HG03045 (cell line): Measurements from ENCODE around the gene USP34.

Experiments
- ATAC-seq: cut with Tn5 transposase; IDR thresholded peaks from one replicate; pipeline ENCODE4 v1.9.1; 2021; ENCODE audit warnings: mild to moderate bottlenecking, moderate library complexity; ENCODE audit not compliant: unreplicated experiment

USP34 gene

DNA sequence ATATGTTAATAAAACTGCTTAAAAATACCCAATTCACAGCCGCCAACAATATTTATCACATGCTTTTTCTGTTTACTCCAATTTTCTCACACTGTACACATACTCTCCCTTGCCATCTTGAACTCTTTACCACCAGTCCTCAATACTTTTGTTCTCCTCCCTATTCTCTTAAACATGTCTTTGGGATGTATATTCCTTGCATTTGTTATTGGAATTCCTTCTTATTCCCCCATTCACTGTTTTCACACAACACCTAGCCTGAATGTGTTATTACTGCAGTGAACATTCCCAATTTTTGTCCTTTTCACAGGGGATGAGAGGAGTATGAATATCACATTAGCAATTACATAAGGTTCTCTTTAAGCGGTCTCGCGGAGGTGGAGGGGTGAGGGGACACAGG lies 94.7 kb downstream of the USP34 start:
- no peak for ATAC-seq

DNA sequence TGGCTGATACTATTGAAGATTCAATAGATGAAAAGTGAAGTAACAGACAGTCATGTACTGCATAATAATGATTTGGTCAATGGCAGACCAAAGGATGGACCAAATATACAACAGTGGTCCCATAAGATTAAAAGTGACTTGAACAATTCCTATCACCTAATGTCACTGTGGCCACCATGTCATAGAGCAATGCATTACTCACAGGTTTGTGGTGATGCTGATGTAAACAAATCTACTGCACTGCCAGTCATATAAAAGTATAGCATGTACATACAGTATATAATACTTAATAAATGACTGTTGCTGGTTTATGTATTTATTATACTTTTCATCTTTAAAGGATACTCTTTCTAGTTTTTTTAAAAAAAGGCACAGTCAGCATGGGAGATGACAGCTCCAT lies 99.9 kb downstream of the USP34 start:
- ATAC-seq = no peak

DNA sequence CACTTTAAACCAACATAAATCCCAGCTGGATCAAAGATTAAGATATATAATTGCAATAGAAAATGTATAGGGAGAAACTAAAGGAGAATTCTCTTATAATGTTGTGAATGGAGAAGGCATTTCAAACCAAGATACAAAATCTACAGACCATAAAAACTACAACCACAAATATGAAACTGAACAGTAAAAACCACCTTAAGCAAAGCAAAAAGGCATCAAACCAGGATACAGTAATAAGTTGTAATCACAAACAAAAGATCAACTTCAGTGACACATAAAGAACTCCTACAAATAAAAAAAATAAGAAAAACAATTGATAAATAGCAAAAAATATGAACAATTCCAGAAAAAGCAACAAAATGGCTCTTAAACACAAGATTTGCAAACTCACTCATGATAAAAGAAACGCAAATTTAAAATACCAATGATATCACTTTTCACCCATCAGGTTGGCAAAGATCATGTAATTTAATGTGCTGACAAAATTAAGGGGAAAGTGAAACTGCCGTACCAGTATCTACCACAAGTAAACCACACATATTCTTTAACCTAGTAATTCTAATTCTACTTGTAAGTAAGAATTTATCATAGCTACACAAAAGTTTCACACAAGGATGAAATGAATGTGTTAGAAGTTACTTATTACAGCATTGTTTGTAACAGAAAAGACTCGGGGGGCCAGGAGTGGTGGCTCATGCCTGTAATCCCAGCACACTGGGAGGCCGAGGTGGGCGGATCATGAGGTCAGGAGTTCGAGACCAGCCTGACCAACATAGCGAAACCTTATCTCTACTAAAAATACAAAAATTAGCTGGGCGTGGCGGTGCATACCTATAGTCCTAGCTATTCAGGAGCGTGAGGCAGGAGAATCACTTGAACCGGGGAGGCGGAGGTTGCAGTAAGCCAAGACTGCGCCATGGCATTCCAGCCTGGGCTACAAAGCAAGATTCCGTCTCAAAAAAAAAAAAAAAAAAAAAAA lies 101.9 kb downstream of the USP34 start:
- no peak for ATAC-seq

DNA sequence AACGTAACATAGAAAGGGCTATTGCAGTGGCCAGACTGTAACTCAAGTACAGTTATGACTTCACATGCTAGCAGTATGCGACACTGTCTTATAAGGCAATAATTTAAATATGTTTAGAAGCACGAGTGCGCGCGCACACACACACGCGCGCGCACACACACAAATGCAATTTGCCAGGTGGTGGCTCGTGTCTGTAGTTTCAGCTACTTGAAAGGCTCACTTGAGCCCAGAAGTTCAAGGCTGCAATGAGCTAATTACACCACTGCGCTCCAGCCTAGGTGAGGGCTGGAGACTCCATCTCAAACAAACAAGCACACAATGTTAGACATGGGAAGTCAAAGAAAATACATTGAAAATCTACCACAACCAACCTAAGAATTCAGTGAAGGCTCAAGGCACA lies 103.7 kb downstream of the USP34 start:
- ATAC-seq = no peak

DNA sequence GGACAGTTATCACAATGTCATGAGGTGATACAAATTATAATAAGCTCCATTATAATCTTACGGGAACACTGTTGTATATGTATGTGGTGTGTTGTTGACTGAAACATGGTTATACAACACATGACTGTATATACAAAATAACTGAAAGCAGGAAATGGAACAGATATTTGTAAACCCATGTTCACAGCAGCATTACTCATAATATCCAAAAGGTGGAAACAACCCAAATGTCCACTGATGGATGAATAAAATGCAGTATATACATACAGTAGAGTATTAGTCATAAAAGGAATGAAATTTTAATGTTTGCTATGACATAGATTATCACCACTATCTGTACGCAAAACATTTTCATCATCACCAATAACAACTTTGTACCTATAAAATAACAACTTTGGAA lies 107.3 kb downstream of the USP34 start:
- ATAC-seq = no peak

DNA sequence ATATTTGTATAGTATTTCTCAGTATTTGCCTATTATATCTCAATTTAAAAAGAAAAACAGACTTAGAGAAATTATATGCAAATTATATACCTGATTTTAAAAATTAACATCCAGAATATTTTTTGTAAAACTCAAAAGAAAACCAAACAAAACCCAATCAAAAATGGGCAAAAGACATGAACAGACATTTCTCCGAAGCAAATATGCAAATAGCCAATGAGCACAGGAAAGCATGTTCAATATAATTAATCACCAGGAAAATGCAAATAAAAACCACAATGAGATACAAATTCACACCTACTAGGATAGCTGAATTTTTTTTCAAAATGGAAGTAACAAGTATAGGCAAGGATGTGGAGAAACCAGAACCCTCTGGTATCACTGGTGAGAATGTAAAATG lies 108.0 kb downstream of the USP34 start:
- ATAC-seq = no peak

DNA sequence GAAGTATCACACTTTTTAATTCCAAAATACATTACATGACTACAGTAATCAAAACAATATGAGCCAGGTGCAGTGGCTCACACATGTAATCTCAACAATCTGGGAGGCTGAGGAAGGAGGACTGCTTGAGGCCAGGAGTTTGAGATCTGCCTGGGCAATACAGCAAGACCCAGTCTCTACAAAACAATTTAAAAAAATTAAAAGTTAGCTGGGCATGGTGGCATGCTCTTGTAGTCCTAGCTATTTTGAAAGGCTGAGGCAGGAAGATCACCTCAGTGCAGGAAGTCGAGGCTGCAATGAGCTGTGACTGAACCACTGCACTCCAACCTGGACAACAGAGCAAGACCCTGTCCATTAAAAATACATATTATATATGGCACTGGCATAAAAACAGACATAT lies 109.8 kb downstream of the USP34 start:
- no peak for ATAC-seq

DNA sequence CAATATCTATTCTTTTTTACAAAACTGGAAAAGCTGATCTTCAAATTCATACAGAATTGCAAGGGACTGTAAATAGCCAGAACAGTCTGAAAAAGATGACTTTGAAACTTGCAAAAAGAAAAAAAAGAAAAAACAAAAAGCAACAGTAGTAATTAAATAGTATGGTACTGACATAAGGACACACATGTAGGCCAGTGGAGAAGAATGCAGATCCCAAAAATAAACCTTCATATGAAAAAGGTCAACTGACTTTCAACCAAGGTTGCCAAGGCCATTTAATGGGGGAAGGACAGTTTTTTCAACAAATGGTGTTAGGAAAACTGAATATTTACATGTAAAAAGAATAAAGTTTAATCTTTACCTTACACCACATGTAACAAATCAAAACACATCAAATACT lies 111.8 kb downstream of the USP34 start:
- no peak for ATAC-seq

DNA sequence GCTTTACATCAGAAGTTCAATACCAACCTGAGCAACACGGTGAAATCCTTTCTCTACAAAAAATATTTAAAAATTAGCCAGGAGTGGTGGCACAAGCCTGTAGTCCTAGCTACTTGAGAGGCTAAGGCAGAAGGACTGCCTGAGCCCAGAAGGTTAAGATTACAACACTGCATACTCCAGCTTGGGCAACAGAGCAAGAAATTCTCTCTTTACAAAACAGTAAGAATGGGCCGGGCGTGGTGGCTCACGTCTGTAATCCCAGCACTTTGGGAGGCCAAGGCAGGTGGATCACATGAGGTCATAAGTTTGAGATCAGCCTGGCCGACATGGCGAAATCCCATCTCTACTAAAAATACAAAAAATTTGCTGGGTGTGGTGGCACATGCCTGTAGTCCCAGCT lies 113.2 kb downstream of the USP34 start:
- no peak for ATAC-seq

DNA sequence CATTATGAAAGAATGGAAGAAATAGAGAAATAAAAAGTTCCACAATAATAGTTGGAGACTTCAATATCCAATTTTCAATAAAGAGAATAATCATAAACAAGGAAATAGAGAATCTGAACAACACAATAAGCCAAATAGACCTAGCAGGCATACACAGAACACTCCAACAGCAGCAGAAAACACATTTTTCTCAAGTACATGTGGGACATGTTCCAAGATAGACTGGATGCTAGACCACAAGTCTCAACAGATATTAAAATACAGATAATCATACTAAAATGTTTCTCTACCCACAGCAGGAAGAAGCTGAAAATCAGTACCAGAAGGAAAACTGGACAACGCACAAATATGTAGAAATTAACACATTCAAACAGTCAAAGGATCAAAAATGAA lies 113.9 kb downstream of the USP34 start:
- no peak for ATAC-seq

DNA sequence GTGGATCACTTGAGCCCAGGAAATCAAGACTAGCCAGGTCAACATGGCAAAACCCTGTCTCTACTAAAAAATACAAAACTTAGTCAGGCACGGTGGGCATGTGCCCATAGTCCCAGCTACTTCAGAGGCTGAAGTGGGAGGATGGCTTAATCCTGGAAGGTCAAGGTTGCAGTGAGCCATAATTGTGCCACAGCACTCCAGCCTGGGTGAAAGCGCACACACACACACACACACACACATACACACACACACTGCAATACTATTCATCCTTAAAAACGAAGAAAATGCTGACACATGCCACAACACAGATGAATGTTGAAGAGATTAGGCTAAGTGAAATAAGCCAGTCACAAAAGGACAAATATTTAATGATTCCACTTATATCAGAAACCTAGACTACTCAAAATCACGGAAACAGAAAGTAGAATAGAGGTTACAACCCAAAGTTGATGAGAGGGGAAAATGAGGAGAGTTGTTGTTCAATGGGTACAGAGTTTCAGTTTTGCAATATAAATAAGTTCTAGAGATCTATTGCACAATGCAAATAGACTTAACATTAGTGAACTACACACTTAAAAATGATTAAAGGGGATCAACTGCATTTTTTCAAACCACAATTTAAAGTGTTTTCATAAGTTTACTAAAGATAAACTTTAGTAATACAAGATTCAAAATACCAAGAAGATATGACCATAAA lies 114.5 kb downstream of the USP34 start:
- no peak for ATAC-seq

DNA sequence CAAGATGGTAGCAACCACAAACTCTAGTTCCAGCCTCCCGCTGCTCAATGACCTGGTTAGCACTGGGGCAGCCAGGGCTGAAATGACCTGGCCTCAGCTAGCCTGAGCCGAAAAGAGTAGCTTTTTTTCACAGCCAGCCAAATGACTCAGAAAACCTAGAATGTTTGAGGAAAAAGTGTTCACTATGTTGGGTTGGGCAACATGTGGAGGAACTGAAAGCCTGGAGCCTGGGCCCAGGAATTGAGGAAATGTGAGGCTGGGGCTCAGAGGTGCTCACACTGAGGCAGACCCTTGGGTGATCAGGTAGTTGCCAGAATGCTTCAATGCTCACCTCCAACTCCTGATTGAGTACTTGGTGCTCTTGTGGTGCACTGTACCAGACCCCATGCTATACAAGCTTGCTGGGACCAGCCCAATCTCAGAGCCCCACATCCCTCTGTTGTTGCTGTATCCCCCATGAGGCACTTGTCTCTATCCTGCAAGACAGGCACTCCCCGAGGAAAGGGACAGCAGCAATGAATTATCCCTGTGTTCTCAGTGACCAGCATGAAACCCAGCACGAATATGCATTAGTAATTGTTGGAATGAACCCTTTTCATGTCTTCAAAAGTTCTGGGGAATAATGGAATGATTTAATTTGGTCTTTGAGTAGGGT lies 116.2 kb downstream of the USP34 start:
- ATAC-seq = no peak

DNA sequence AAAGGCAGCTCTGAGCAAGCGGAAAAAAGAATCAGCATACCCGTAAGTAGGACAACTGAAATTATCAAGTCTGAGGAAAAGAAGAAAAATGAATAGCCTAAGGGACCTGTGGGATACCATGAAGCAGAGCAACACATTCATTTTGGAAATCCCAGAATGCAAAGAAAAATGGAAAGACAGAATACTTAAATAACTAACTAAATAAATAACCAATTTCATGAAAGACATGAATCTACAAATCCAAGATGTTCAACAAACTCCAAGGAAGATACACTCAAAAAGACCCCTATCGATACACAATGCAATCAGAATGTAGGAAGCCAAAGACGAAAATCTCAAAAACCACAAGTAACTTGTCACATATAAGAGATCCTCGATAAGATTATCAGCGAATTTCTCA lies 117.0 kb downstream of the USP34 start:
- no peak for ATAC-seq

DNA sequence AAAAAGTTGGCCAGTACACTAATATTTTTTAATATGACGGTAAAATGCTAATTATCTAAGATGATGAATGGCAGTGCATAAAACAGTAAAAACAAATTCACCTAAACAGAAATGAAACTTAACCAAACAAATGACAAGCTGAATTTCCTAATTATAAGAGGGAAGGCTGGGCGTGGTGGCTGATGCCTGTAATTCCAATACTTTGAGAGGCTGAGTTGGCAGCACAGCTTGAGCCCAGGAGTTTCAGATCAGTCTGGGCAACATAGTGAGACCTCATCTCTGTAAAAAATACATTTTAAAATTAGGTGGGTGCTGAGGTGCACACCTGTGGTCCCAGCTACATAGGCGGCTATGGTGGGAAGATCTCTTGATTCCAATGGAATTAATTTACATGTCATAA lies 120.1 kb downstream of the USP34 start:
- ATAC-seq = no peak

DNA sequence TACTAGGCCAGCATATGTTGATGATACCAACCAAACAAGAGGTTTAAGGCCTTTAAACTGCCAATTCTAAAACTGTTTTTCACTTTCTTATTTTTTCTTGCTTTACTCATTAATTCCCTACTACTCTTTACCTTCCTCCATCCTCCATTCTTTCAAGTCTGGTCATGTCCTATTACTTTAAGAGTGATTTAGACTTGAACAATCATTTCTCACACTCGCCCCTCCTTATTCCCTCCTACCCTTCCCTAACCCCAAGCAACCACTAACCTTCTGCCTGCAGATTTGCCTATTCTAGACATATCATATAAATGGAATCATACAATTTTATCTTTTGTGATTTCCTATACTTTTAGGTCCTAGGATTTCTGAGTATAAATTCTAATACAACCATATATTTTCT lies 127.7 kb downstream of the USP34 start:
- ATAC-seq = no peak

DNA sequence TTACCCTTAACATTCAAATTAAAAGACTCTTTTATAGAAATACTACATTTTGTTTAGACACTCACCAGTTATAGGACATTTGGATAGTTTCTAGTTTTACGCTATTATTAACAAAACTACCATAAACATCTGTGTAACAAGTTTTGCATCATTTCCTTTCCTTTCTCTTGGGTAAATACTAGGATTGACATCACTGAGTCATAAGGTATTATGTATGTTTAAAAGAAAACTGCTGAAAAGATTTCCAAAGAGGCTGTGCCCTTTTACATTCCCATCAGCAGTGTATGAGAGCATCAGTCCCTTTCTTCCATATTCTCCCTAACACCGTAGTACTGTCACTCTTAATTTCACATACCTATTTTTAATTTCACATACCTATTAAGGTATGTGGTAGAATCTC lies 130.6 kb downstream of the USP34 start:
- ATAC-seq = no peak

DNA sequence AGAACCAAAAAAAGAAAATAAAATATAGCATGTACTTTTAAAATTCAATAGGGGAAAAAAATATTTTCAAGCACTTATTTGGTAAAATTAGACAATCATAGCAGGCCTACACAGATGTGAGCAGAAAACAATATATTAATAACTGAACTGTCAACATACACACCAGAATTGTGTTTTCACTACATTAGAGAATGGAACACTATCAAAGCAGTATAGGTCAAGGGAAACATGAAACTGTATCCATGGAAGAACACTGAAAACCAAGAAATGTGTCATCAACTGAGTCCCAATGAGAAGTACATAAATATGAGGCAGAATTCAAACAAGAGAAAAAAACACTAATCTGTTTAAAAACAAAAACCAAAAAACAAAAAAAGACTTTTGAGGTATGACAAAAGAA lies 132.4 kb downstream of the USP34 start:
- ATAC-seq = no peak

DNA sequence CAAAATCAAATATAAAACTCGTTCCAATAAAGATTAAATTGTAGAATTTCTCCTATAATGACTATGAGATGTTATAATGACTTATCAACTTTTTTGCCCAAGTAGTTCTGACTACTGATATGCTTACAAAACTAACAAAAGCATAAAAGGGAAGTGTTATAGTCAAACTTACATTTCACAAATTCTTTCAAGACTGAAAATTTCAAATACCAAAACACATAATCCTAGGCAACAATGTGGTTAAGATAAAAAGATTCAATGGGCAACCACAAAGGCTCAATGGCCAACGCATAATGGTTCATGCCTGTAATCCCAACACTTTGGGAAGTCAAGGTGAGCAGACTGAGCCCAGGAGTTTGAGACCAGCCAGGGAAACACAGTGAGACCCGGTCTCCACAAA lies 135.7 kb downstream of the USP34 start:
- no peak for ATAC-seq

DNA sequence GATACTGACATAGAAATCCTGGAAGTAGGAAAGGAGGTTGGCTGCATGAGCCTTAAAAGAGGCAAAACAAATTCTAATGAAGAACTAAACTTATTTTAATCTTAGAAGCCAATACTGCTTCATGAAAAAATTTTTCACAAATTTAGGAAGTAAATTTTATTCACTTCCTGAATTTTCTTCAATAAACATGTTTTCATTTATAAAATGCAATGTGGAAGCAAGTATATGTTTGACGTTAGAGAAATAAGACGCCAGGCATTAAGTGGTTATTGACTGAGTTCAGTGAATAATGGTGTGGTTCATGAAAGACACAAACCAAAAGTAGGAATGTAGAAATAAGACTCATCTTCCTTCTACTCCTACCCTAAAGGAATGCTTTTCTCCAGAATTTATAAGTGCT lies 136.4 kb downstream of the USP34 start:
- no peak for ATAC-seq

DNA sequence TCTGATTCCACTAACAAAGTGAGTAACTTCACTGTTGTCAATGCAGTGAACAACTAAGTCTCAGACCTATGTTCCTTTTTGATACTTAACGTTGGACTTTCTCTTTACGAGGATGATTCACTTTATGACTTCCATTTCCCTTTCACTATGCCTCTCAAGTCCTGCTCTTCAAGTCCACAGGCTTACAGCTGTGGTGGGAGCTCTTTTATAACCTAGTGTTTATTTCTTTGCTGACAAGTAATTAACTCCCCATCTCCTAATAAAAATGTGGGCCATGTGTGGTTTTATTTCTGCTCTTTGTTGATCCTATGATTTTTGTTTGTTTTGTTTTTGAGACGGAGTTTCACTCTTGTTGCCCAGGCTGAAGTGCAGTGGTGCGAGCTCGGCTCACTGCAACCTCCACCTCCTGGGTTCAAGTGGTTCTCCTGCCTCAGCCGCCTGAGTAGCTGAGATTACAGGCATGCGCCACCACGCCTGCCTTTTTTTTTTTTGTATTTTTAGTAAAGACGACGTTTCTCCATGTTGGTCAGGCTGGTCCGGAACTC lies 142.1 kb downstream of the USP34 start:
- no peak for ATAC-seq

DNA sequence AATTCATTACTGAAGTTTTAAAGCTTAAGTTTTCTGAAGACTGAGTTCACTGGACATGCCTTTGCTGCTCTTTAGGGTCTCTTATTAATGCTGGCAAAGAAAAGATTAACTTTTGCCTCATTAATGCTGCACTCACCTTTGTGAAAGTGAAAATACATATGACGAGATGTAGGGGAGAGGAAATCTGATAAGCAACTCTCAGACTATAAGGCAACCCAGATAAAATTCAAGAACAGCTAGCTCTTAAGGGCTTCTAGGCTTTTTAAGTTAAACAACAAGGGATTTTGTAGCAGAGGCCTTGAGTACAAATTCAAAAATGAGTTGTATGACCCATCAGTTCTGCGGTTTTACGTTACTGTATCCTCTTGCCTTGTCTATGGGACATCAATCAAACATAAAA lies 143.7 kb downstream of the USP34 start:
- ATAC-seq = no peak

DNA sequence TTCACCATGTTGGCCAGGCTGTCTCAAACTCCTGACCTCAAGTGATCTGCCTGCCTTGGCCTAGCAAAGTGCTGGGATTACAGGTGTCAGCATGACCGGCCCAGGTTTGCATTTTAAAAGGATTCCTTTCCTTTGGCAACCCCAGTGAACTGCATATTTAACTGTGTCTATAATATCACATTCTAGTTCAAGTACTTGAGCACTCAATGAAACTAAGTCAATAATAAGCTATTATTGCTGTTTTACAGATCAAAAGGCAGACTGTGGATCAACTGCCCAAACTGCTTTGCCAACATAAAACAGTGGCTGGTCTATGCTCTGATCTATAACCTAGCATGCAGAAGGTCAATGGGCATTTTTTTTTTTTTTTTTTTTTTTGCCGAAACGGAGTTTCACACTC lies 144.5 kb downstream of the USP34 start:
- no peak for ATAC-seq
